ENCODE measurements around the gene MCTP1. TPM values are rescaled to one million over a fixed set of nuclear protein-coding genes. Genes with fewer than 3 reads are reported as not detected.

MCTP1 gene
- total RNA-seq, 4 donors from 2014 or later: 11.2 to 43.6 (median 16.8) TPM

- DNase-seq (ENCODE audit: extremely low spot score): no peak
- H3K4me1 ChIP-seq: no peaks in the 10 kb centered on the region
- TF ChIP-seq POLR2AphosphoS5 (IDR thresholded peaks at IDR 0.05) (no peak), CTCF (IDR thresholded peaks at IDR 0.05) (no peak), POLR2A (IDR thresholded peaks at IDR 0.05; ENCODE audit: low read depth) (no peak), EP300 (IDR thresholded peaks at IDR 0.05) (no peak)
- no peaks in the 10 kb centered on the region for H3K36me3 ChIP-seq
- WGBS: 76% methylated on average over 2 of the region's 3 CpGs
- H3K4me3 ChIP-seq: no peak overlapping the region
- H3K27me3 ChIP-seq: no peaks in the 10 kb centered on the region
- no peaks in the 10 kb centered on the region for H3K9me3 ChIP-seq
- no peak overlapping the region for H3K27ac ChIP-seq (replicated peaks in 1 of 4)
- intact Hi-C loops (cut with DNase I): no loop called here
Measured at GRCh38 chr5:95134326-95134725, 150.6 kb downstream of the MCTP1 start.

- Histone ChIP-seq H3K27ac (replicated peaks in 1 of 4) (no peak overlapping the region), H3K4me3 (no peak overlapping the region), H3K4me1 (no peaks in the 10 kb centered on the region), H3K27me3 (no peaks in the 10 kb centered on the region), H3K9me3 (no peaks in the 10 kb centered on the region), H3K36me3 (no peaks in the 10 kb centered on the region)
- DNase-seq (ENCODE audit: extremely low spot score): no peak
- 66% methylated on average over 1 of the region's 1 CpG for WGBS
- intact Hi-C loops (cut with DNase I): no loop called here
- TF ChIP-seq POLR2A (IDR thresholded peaks at IDR 0.05; ENCODE audit: low read depth): no peak
- no peak for TF ChIP-seq CTCF (IDR thresholded peaks at IDR 0.05)
- TF ChIP-seq EP300 (IDR thresholded peaks at IDR 0.05): no peak
- no peak for TF ChIP-seq POLR2AphosphoS5 (IDR thresholded peaks at IDR 0.05)
Measured at GRCh38 chr5:95132096-95132495, 152.8 kb downstream of the MCTP1 start.

- no peak for TF ChIP-seq POLR2AphosphoS5 (IDR thresholded peaks at IDR 0.05)
- no peak for TF ChIP-seq EP300 (IDR thresholded peaks at IDR 0.05)
- TF ChIP-seq CTCF (IDR thresholded peaks at IDR 0.05): no peak
- WGBS: 74% methylated on average over 3 of the region's 3 CpGs
- H3K9me3 ChIP-seq: no peaks in the 10 kb centered on the region
- intact Hi-C loops (cut with DNase I): no loop called here
- no peak overlapping the region for H3K4me3 ChIP-seq
- DNase-seq (ENCODE audit: extremely low spot score): no peak
- H3K4me1 ChIP-seq: no peaks in the 10 kb centered on the region
- H3K36me3 ChIP-seq: no peaks in the 10 kb centered on the region
- H3K27me3 ChIP-seq: no peaks in the 10 kb centered on the region
- H3K27ac ChIP-seq (replicated peaks in 1 of 4): no peak overlapping the region
Measured at GRCh38 chr5:95130941-95131340, 154.0 kb downstream of the MCTP1 start.

GRCh38 chr5:95124731-95125130 lies 160.2 kb downstream of the MCTP1 start:
- intact Hi-C loops (cut with DNase I): no loop called here

More at GRCh38 chr5:95124731-95125130, 160.2 kb downstream of the MCTP1 start:
- H3K27ac ChIP-seq (replicated peaks in 1 of 4): no peak overlapping the region
- no peaks in the 10 kb centered on the region for H3K9me3 ChIP-seq
- 100% methylated on average over 1 of the region's 1 CpG for WGBS
- H3K4me1 ChIP-seq: no peaks in the 10 kb centered on the region
- DNase-seq (ENCODE audit: extremely low spot score): no peak
- TF ChIP-seq POLR2A (IDR thresholded peaks at IDR 0.05; ENCODE audit: low read depth) (no peak), POLR2AphosphoS5 (IDR thresholded peaks at IDR 0.05) (no peak), CTCF (IDR thresholded peaks at IDR 0.05) (no peak), EP300 (IDR thresholded peaks at IDR 0.05) (no peak)
- no peak overlapping the region for H3K4me3 ChIP-seq
- H3K27me3 ChIP-seq: no peaks in the 10 kb centered on the region
- H3K36me3 ChIP-seq: no peaks in the 10 kb centered on the region

Data from esophagus muscularis mucosa (tissue), 4 donors.